ENCODE data around the gene PPP4R4.

- no peak for TF ChIP-seq CTCF (IDR thresholded peaks at IDR 0.05)
- no peak for TF ChIP-seq EZH2 (IDR thresholded peaks at IDR 0.05)
- no peak for TF ChIP-seq EZH2phosphoT487 (IDR thresholded peaks at IDR 0.05)
Observed at GRCh38 chr14:94175011-94175745, 1.1 kb downstream of the PPP4R4 start.
